Mesothelial cell of epicardium (in vitro differentiated cells): ENCODE measurements around the gene TCEA3. TPM values are rescaled to one million over a fixed set of nuclear protein-coding genes. Genes with fewer than 3 reads are reported as not detected.
A peak's percentile ranks its signal among the peaks of the same experiment; 100 is the strongest.

Source experiments
- DNase-seq, 2 experiments: peaks; one replicate each; pipeline ENCODE4 v3.0.0; 2021; ENCODE audit warnings: low spot score in 2 of 2; ENCODE audit not compliant: unreplicated experiment in 2 of 2
- H3K27ac Mint-ChIP-seq: 2 replicates; pipeline ENCODE4 v1.8.0; 2021; ENCODE audit warnings: mixed read lengths
- H3K27me3 Mint-ChIP-seq: 2 replicates; pipeline ENCODE4 v1.8.0; 2021; ENCODE audit warnings: low read depth, mixed read lengths
- H3K36me3 Mint-ChIP-seq: 2 replicates; pipeline ENCODE4 v1.8.0; 2021; ENCODE audit warnings: mixed read lengths
- H3K4me1 Mint-ChIP-seq: 2 replicates; pipeline ENCODE4 v1.8.0; 2021; ENCODE audit warnings: mixed read lengths
- H3K4me3 Mint-ChIP-seq: 2 replicates; pipeline ENCODE4 v1.8.0; 2021; ENCODE audit warnings: mild to moderate bottlenecking, moderate library complexity, mixed read lengths
- H3K9me3 Mint-ChIP-seq: 2 replicates; pipeline ENCODE4 v1.8.0; 2021; ENCODE audit warnings: mixed read lengths
- total RNA-seq: library from RNA; stranded (reverse); gene quantifications from 3 replicates; pipeline ENCODE4 v1.2.1, GENCODE V29; 2021
- TF ChIP-seq, protein P1 (sequence below): fragments of 200-600 bp; sonication (generic); IDR thresholded peaks from one replicate; pipeline ENCODE4 v1.5.0; 2021; ENCODE audit warnings: antibody characterized with exemption; ENCODE audit not compliant: unreplicated experiment

The TCEA3 gene
- total RNA-seq, 1 donor from 2014 or later, result 10.0 TPM

GRCh38 chr1:23371987-23372880, 52.3 kb downstream of the TCEA3 start:
- peaks cover 9% of the 10 kb centered on the region for H3K36me3 Mint-ChIP-seq
- no peak for DNase-seq
- H3K27me3 Mint-ChIP-seq, result no peaks in the 10 kb centered on the region
- peak overlapping the region; percentile 100 for H3K27ac Mint-ChIP-seq
- H3K4me1 Mint-ChIP-seq, result peaks cover 44% of the 10 kb centered on the region
- no peaks in the 10 kb centered on the region for H3K9me3 Mint-ChIP-seq
- no peak overlapping the region for H3K4me3 Mint-ChIP-seq
- TF ChIP-seq, protein P1, sequence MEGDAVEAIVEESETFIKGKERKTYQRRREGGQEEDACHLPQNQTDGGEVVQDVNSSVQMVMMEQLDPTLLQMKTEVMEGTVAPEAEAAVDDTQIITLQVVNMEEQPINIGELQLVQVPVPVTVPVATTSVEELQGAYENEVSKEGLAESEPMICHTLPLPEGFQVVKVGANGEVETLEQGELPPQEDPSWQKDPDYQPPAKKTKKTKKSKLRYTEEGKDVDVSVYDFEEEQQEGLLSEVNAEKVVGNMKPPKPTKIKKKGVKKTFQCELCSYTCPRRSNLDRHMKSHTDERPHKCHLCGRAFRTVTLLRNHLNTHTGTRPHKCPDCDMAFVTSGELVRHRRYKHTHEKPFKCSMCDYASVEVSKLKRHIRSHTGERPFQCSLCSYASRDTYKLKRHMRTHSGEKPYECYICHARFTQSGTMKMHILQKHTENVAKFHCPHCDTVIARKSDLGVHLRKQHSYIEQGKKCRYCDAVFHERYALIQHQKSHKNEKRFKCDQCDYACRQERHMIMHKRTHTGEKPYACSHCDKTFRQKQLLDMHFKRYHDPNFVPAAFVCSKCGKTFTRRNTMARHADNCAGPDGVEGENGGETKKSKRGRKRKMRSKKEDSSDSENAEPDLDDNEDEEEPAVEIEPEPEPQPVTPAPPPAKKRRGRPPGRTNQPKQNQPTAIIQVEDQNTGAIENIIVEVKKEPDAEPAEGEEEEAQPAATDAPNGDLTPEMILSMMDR, result no peak

DNA sequence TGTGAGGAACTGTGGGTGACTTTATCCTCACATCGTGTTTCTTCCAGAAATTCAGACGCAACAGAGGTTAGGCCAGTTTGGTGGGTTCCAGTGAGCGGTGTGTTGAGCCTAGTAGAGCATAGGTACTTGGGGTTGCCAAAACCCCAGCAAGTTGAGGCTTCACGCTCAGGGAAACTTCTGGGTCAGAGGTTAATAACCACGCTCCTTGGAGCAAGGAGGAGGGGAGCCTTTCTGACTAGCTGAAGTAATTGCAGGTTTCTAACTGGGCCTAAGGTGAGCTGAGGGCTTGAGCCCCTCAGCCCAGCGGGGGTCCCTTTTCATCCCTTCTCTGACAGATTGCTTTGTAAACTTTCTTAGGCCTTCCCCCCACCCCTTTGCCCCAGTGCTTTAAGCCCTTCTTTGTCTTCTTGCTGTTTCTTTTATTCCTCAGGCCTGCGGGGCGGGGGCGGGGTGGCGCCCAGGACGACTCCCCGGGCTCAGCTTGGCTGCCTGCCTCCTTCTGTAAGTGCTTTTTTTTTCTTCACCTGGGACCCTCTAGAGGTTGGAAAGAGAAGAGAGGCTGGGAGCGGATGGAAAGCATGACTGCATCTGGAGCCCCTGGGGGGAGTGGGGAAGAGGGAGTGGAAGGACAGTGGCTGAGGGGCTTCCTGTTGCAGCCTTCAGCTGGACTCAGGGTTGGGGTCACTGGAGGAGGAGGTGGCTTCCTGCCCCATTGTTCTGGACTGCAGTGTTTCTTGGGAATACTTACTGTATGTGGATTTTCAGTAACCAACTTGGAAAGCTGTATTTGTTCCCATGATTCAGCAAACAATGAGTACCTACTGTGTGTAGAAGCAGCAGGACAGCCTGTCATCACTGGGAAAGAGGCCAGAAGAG, 53.6 kb downstream of the TCEA3 start:
- peaks cover 6% of the 10 kb centered on the region for H3K9me3 Mint-ChIP-seq
- peaks cover 22% of the 10 kb centered on the region for H3K36me3 Mint-ChIP-seq
- H3K27ac Mint-ChIP-seq, result peak overlapping the region; percentile 100
- peak overlapping the region; percentile 99 for H3K4me3 Mint-ChIP-seq
- no peaks in the 10 kb centered on the region for H3K27me3 Mint-ChIP-seq
- H3K4me1 Mint-ChIP-seq, result peaks cover 51% of the 10 kb centered on the region
- no peak for DNase-seq
- TF ChIP-seq, protein P1, result no peak

- TF ChIP-seq, protein P1, result no peak
- no peaks in the 10 kb centered on the region for H3K27me3 Mint-ChIP-seq
- DNase-seq, result no peak
These were observed 54.2 kb downstream of the TCEA3 start for GRCh38 chr1:23370330-23370708.

DNA sequence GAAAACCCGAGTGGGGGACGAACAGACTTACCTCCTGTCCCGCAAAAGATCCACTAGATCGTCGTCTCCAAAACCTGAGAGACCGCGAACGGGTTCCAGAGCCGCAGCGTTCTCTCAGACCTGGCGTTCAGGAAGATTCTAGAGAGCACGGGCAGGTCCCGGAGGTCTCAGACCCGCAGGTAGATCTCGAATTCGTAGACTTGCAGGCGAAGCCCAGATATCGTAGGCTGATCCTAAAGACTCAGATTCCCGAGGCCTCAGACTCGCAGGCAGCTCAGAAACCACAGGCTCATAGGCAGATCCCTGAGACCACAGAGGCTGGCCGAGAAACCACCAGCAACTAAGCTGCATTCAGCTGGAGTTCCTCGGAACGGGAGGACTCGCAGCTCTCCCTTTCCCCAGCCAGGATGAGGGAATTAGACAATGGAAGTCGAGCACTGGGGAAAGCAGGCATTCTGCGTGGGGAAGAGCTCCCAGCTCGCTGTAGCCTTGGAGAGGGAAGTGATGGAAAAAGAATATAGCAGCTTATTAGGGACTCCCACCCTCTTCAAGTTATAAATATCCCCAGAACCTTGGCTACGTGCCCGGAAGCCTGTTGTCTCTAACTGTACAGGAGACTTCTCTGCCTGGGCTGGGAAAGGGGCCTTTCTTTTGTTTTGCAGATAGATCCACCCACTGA, 55.1 kb downstream of the TCEA3 start, which contains the start of gene ZNF436:
Gene ZNF436 (minus strand): TSS at position 502 of the 679 bp plus-strand sequence. CDS start 1,831 bp downstream, outside the sequence.
- H3K27me3 Mint-ChIP-seq, result no peaks in the 10 kb centered on the region
- peak; percentile 86 to 88 for DNase-seq
- peaks cover 51% of the 10 kb centered on the region for H3K4me1 Mint-ChIP-seq
- H3K4me3 Mint-ChIP-seq, result peak within 1 kb of the TSS; percentile 99
- peak within 1 kb of the TSS; percentile 100 for H3K27ac Mint-ChIP-seq
- peaks cover 10% of the 10 kb centered on the region for H3K9me3 Mint-ChIP-seq
- peaks cover 30% of the 10 kb centered on the region for H3K36me3 Mint-ChIP-seq
- TF ChIP-seq, protein P1, result no peak

More at GRCh38 chr1:23370330-23370708, 54.2 kb downstream of the TCEA3 start:
- Mint-ChIP-seq H3K4me3 (peak overlapping the region; percentile 99), H3K36me3 (peaks cover 26% of the 10 kb centered on the region), H3K27ac (peak overlapping the region; percentile 100), H3K9me3 (peaks cover 7% of the 10 kb centered on the region), H3K4me1 (peaks cover 51% of the 10 kb centered on the region)
